OCI-LY3 (cell line): ENCODE measurements around the gene HTR2A.

ENCODE experiments used
- CTCF ChIP-seq: fragments of 200-600, 300-600 bp; sonication (generic); IDR thresholded peaks from 2 replicates; pipeline ENCODE4 v1.5.1; 2014; ENCODE audit warnings: antibody characterized with exemption, low read length, low read depth
- EZH2phosphoT487 ChIP-seq: fragments of 200-600 bp; shearing (Covaris generic); IDR thresholded peaks from 2 replicates; pipeline ENCODE4 v1.6.1; 2018; ENCODE audit warnings: antibody characterized with exemption, mixed run types, low read depth

- no peak for TF ChIP-seq CTCF
- TF ChIP-seq EZH2phosphoT487, result no peak
Observed at GRCh38 chr13:46845146-46845545, 51.7 kb downstream of the HTR2A start.
